GM21786 (cell line): ENCODE results near the gene CDH23.

ENCODE experiments used
- ATAC-seq: cut with Tn5 transposase; IDR thresholded peaks from one replicate; pipeline ENCODE4 v1.9.1; 2021; ENCODE audit not compliant: unreplicated experiment

CDH23 gene

DNA sequence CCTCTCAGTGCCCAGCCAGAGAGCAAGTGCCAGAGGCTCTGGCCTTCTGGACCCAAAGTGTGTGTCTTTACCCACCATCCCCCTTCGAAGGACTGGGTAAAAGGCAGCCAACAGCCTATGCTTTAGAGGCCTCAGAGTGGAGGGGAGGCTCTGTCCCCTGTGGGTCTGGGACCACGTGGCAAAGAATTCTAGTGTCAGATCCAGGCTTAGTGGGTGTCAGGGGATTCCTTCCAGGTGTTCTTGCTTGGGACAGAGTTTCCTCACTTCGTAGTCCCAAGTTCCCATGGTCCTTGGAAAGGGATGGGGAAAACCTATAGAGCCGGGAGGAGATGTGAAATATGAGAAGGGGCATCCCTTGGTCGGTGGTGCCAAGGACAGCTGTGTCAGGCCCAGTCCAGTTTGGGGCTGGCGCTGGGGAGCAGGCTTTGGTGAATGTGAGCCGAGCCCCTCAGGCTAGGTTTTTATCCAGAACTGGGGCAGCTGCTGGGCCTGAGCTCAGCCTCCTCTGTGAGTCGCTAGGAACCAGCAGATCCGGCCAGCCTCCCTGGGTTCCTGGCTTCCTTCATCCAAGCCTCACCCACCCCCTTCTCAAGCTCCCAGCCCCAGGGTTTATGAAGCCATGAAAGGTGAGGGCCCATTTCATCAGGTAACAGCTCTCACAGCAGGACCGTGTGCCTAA, 251.7 kb downstream of the CDH23 start:
- ATAC-seq = no peak

DNA sequence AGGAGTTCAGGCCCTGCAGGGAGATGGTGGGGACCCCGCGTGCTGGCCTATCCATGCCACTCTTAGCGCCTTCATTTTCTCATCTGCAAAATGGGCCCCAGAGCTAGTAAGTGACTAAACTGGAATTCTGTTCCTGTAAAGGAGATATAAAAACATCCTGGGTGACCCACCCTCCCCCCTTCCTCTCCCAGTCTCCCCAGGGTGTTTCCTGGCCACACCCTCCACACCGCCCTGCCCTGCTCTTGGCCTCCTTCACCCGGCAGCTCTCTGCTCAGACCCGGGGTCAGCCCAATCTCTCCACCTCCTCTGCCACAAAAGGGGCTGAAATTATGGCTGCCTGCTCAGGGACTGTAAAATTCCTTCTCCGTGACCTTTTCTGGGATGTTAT, 252.2 kb downstream of the CDH23 start:
- no peak for ATAC-seq

DNA sequence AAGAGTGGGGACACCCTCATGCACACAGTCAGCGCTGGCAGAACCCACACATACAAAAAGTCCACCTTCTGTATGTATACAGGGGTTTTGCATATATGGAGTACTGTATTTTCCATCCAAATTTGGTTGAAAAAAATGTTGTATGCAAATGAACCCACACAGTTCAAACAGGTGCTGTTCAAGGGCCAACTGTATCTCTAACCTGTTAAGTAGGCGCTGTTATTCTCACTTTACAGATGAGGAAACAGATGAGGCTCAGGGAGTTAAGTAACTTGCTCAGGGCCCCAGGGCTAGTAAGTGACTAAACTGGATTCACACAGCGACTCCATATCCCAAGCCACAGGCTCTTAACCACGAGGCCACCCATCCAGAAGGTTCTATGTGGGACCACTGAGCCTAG, 252.9 kb downstream of the CDH23 start:
- no peak for ATAC-seq

DNA sequence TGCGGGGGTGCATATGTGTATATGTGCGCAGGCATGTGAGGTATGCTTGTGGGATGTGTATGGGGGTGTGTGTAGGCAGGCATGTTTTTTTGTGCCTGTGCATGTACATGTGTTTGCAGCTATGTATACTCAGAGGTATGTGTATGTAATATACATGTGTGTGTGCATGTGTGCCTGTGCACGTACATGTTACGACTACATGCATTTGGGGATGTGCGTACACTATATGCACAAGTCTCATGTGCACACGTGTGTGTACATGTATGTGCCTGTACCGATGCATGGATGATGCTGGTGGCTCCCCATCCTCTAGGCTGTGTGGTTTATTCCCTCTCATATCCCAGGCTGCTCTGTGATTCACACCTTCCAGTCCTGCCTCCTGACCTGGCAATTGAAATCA, 253.7 kb downstream of the CDH23 start:
- no peak for ATAC-seq

DNA sequence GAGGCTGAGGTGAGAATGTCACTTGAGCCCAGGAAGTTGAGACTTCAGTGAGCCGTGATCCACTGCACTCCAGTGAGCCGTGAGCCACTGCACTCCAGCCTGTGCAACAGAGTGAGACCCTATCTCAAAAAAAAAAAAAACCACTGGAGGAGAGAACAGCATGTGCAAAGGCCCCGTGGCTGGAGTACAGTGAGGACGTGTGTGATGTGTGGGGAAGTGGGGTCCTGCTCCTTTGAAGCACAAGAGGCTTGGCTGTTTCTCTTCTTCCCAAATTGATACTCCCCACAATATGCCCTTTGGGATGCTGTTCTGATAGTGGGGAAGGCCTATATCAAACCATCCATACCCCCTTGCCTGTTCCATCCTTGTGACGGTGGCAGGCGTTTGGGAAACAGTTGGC, 254.7 kb downstream of the CDH23 start:
- no peak for ATAC-seq

DNA sequence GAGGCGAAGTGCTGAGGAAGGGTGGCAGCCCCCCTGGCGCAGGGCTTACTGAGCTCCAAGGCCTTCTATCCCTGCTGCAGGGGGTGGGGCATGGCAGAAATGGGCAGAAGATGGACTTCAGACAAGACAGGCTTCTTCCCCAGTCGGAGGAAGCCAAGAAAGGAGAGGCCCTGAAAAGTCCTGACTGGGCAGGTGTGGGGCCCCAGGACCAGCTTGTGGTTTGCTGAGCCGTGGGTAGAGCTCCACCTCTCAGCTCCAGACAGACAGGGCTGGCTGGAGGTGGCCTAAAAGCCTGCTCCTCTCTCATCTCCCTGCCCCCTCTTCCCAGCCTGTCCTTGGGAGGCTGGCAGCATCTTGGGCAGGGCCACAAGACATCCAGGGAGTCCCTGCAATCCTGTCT, 255.2 kb downstream of the CDH23 start:
- ATAC-seq = no peak

DNA sequence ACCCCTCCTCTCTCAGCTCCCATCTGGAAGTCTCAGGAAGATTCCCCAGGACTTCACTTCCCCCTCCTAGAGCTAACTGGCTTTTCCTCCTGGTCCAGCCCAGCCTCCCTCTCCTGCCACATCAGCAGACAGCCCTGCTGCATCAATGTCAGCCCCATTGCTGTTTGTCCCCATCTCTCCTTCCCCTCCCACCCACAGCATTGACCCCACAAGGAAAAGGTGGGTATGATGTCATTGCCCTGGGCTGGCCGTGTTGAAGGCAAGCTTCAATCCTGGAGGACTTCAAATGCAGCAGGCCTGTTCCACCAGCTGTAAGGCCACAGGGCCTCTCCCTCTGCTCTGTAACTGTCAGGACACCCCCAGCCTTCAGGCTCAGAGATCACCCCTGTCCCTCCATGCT, 256.3 kb downstream of the CDH23 start:
- ATAC-seq = no peak

DNA sequence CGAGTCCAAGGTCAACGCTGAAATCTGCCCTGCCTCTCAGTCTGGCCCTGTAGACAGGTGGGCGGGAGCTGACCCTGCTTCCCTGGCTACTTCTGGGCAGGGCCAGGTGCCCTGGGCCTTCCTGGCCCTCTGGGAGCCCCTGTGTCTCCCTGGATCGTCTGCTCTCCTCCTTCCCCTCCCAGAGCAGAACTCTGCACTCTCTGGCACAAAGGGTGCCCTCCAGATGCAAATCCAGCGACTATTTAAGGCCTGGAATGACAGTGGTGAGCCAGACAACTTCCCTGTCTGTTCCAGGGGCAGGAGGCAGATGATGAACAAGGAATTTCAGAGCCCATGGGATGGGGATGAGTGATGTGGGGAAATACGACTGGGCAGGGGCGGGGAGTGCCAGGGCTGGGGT, 259.5 kb downstream of the CDH23 start:
- ATAC-seq = no peak

- ATAC-seq = no peak
These were observed 261.1 kb downstream of the CDH23 start for GRCh38 chr10:71657604-71658466.

DNA sequence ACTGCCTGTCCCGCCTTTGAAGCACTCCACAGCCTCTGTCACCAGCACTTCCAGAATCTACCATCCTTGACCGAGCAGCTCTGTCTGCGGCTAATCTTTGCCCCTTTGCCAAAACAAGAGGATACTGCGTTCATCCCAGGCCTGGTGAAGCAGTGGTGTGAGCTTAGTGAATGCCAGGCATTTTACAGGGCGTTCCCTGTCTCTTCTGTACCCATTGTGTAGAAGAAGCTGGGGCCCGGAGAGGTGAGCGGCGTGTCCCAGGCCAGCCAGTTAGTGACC, 261.7 kb downstream of the CDH23 start:
- no peak for ATAC-seq

DNA sequence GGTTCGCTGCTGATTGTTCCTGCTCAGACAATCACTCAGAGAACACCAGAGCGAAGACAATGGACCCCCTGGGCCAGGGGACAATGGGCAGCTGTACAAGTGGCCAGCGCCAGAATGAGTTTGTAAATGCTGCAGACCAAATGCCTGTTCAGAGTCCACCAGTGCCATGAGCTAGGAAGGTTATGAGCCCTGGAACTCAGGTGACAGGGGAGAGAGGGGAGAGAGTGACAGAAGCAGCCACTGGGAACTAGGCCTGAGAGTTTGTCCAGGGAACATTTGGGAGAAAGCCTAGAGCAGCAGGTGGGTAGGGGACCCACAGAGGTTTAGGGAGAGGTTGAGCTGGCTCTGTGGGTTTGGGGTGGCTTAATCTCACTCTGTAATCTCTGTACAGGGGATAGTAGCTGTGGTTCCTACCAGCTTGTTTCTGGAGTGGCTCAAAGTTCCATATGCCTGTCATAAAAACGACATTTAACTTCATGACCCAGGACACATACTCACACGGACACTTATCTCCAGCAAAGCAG, 262.5 kb downstream of the CDH23 start:
- ATAC-seq = no peak

DNA sequence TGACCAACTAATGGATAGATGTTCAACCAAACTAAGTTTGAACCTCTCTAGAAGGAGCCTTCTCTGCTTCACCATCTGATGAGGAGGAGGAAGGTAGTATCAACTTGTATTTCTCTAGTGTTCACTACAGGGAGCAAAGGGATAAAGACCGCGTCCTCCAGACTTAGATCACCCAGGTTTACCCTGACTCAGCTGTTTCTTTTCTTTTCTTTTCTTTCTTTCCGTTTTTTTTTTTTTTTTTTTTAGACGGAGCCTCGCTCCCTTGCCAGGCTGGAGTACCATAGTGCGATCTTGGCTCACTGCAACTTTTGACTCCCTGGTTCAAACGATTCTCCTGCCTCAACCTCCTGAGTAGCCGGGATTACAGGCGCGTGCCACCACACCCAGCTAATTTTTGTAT, 263.0 kb downstream of the CDH23 start:
- no peak for ATAC-seq

DNA sequence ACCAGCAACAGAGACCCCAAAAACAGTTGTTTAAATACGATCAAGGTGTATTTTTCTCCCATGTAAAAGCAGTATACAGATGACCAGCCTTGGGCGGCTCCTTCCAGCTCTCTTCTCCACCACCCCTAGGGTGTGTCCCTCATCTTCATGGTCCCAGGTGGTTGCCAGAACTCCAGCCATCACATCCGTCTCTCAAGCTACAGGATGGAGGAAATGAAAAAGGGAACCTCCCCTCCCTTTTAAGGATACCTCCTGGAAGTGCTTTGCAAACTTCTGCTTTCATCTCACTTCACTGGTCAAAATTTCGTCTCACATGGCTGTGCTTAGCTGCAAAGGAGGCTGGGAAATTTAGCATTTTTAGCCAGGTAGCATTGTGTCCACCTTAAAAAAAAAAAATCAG, 263.6 kb downstream of the CDH23 start:
- no peak for ATAC-seq

DNA sequence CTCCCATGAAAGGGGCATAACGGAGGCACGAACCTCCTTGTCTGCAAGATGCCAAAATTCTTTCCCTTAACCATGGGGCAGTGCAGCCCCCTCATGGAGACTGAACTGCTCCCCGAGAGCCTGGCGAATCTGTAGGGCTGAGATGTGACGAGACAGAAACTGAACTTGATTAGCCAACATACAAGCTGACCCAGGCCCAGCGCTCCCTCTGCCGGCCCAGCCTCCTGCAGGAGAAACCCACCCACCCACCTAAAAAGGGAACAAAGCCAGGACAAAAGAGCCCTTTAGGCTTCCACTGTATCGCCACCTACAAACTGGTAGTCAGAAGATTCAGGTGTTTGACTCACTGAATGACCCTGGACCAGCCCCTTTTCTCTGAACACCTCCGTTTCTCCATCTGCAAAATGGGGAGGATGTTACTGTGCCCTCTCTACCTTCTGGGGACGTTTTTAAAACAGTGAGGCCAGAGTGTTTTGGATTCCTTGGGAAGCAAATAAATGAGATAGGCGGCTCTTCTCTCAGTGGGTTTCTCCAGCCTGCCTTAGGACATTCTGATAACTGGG, 264.4 kb downstream of the CDH23 start:
- no peak for ATAC-seq

- no peak for ATAC-seq
These were observed 265.1 kb downstream of the CDH23 start for GRCh38 chr10:71661779-71662336.

DNA sequence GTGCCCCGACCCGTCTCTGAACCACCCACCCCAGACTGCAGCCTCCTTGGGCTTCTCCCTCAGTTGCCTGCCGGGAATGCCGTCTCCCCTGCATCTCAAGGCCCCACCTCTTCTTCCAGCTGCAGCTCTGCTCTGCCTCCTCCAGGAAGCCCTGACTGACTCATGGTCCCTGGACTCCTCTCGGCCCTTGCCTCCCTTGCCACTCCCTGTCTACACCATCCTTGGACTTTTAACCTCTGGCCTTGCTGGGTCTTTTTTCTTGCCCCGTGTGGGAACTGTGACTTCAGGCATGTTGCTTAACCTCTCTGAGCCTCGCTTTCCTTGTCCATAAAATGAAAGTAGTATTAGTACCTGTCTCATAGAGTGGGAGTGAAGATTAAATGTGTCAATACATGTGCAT, 266.6 kb downstream of the CDH23 start:
- no peak for ATAC-seq

GRCh38 chr10:71664585-71664984, 267.9 kb downstream of the CDH23 start:
- ATAC-seq = no peak

- no peak for ATAC-seq
These were observed 268.7 kb downstream of the CDH23 start for GRCh38 chr10:71665456-71665855.

DNA sequence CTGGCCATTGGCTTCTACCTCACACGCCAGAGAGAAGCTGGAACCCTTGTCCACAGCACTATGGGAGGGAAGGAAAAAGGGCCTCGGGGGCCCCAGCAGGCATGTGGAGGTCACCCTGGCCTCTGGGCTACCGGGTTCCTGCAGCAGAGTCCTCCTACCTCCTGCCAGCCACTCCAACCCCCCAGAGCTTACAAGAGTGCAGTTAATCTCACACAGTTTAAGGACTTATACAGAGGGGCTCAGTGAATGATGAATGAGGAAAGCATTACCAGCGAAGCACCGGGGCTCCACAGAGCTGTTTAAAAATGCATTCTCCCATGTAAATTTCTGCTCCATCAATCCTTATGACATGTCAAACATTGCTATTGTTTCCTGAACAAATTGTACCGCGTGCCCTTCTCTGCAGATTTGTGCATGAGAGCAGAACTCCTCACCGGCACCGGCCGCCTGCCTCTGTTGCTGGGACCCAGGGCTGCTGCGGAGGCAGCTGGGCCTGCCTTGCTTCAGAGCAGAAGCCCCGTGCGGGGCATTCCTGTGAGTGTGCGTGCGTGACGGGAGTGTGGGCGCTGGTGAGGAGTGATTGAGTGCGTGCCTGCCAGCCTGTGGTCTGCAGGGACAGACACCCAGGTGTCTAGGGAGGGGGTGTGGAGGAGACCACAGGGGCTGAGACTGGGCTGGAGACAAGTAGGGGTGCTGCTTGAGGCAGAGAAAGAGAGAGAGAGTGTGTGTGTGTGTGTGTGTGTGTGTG, 270.1 kb downstream of the CDH23 start:
- no peak for ATAC-seq

- ATAC-seq = no peak
These were observed 270.6 kb downstream of the CDH23 start for GRCh38 chr10:71667387-71667752.
